ENCODE data around the gene NKAIN2.

GRCh38 chr6:124432620-124433019 lies 629.0 kb downstream of the NKAIN2 start:
- no peak for TF ChIP-seq CTCF (IDR thresholded peaks at IDR 0.05)
- TF ChIP-seq POLR2A (IDR thresholded peaks at IDR 0.05), result no peak
